ENCODE data around the gene WNT6.

DNA sequence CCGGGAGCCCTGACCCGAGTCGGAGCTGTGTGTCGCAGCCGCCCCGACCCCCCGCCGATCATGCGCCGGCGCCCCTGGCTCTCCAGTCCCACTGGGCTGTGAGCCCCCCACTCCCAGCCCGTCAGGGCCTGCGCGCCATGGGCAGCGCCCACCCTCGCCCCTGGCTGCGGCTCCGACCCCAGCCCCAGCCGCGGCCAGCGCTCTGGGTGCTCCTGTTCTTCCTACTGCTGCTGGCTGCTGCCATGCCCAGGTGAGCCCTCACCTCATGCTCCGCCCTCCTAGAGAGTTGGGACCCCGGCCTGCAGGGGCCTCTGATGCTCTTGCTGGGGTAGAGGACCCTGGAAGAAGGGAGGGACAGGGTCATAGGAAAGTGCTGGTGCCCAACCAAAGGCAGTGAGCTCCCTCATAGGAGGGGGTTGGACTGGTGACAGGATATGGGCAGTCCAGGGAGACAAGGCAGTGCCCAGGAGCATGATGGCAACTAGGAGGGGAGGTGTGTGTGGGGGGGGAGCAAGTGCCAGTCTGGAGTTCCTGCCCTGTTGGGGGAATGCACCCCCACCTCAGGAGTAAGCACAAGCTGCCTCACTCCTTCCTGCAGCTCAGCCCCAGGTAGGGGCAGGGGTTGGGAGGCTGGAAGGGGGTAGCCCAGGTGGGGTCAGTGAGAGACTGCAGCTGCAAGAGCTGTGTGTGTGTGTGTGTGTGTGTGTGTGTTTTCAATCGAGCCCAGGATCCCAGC is 21.4 kb downstream of the WNT6 start:
- TF ChIP-seq, protein P1, sequence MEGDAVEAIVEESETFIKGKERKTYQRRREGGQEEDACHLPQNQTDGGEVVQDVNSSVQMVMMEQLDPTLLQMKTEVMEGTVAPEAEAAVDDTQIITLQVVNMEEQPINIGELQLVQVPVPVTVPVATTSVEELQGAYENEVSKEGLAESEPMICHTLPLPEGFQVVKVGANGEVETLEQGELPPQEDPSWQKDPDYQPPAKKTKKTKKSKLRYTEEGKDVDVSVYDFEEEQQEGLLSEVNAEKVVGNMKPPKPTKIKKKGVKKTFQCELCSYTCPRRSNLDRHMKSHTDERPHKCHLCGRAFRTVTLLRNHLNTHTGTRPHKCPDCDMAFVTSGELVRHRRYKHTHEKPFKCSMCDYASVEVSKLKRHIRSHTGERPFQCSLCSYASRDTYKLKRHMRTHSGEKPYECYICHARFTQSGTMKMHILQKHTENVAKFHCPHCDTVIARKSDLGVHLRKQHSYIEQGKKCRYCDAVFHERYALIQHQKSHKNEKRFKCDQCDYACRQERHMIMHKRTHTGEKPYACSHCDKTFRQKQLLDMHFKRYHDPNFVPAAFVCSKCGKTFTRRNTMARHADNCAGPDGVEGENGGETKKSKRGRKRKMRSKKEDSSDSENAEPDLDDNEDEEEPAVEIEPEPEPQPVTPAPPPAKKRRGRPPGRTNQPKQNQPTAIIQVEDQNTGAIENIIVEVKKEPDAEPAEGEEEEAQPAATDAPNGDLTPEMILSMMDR (IDR thresholded peaks at IDR 0.05; ENCODE audit: control extremely low read depth in 1 of 3, insufficient read depth in 1 of 3, low read depth in 1 of 3, low read length in 3 of 3): no peak
- TF ChIP-seq EZH2 (IDR thresholded peaks at IDR 0.05; ENCODE audit: low read depth, low read length, severe bottlenecking) (peak; percentile 35), EGR1 (IDR thresholded peaks at IDR 0.05; ENCODE audit: borderline replicate concordance, low read depth, low read length) (no peak), RFX5 (IDR thresholded peaks at IDR 0.05; ENCODE audit: borderline replicate concordance, low read depth, low read length) (no peak), TEAD4 (IDR thresholded peaks at IDR 0.05; ENCODE audit: low read depth, low read length) (no peak), CBX5 (IDR thresholded peaks at IDR 0.05; ENCODE audit: low read depth, low read length) (no peak), POLR2A (IDR thresholded peaks at IDR 0.05; ENCODE audit: control extremely low read depth in 1 of 2, low read depth in 2 of 2, low read length in 2 of 2) (no peak), RAD21 (IDR thresholded peaks at IDR 0.05 in 1 of 2, conservative IDR thresholded peaks at IDR 0.05 in 1 of 2; ENCODE audit: low read depth in 2 of 2, low read length in 2 of 2) (no peak), SP4 (IDR thresholded peaks at IDR 0.05; ENCODE audit: low read length) (no peak), POLR2AphosphoS5 (IDR thresholded peaks at IDR 0.05; ENCODE audit: low read depth, low read length) (no peak), EP300 (IDR thresholded peaks at IDR 0.05; ENCODE audit: borderline replicate concordance in 1 of 2, low read depth in 2 of 2, low read length in 2 of 2) (no peak), SP1 (IDR thresholded peaks at IDR 0.05; ENCODE audit: low read depth, low read length) (no peak)
- TF ChIP-seq, protein P2, sequence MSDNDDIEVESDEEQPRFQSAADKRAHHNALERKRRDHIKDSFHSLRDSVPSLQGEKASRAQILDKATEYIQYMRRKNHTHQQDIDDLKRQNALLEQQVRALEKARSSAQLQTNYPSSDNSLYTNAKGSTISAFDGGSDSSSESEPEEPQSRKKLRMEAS (IDR thresholded peaks at IDR 0.05): no peak
